Loucy (cell line): Measurements from ENCODE around the gene RBMS3.

Source experiments
- EZH2phosphoT487 ChIP-seq: fragments of 200-600 bp; IDR thresholded peaks from 2 replicates; pipeline ENCODE4 v1.6.1; 2018; ENCODE audit warnings: antibody characterized with exemption, mild to moderate bottlenecking, moderate library complexity, borderline replicate concordance
- TF ChIP-seq, protein P1 (sequence below): fragments of 200-600 bp; sonication (generic); conservative IDR thresholded peaks from 2 replicates; pipeline ENCODE4 v1.5.1; 2014; ENCODE audit warnings: mild to moderate bottlenecking, antibody characterized with exemption, low read length

DNA sequence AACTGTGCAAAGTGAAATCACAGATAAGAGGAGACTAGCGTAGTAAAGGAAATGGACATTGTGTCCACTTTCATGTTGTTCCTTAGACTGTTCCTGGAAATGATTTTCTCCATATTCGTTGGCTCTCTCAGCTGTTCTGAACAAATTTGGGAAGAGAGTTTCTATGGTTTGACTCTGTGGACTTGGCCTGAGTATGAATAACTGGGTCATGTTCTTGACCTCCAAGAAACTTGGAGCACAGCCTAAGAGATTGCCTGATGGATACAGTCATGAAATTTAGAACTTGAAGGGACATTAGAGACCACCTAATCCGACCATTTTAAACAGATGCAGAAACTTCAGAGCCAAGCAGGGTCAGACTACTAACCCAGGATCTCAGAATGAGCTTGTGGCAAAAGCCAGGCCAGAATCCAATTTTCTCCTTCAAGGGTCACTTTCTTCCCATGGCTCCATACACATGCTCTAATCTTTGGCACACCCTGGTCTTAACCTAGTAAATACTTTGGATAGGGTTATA lies 430.4 kb downstream of the RBMS3 start:
- TF ChIP-seq, protein P1, sequence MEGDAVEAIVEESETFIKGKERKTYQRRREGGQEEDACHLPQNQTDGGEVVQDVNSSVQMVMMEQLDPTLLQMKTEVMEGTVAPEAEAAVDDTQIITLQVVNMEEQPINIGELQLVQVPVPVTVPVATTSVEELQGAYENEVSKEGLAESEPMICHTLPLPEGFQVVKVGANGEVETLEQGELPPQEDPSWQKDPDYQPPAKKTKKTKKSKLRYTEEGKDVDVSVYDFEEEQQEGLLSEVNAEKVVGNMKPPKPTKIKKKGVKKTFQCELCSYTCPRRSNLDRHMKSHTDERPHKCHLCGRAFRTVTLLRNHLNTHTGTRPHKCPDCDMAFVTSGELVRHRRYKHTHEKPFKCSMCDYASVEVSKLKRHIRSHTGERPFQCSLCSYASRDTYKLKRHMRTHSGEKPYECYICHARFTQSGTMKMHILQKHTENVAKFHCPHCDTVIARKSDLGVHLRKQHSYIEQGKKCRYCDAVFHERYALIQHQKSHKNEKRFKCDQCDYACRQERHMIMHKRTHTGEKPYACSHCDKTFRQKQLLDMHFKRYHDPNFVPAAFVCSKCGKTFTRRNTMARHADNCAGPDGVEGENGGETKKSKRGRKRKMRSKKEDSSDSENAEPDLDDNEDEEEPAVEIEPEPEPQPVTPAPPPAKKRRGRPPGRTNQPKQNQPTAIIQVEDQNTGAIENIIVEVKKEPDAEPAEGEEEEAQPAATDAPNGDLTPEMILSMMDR, result no peak
- no peak for TF ChIP-seq EZH2phosphoT487
